GM12891 (cell line): ENCODE data around the gene SMPD3.

Experiments used
- POLR2A ChIP-seq: IDR thresholded peaks from 2 replicates; pipeline ENCODE4 v1.6.1; 2011; ENCODE audit warnings: low read depth, low read length, control low read depth
- POLR2AphosphoS5 ChIP-seq: IDR thresholded peaks from 2 replicates; pipeline ENCODE4 v1.6.1; 2011; ENCODE audit warnings: low read depth, low read length, control low read depth
- POU2F2 ChIP-seq: IDR thresholded peaks from 2 replicates; pipeline ENCODE4 v1.6.1; 2011; ENCODE audit warnings: low read depth, mild to moderate bottlenecking, control low read depth, low read length, moderate library complexity

DNA sequence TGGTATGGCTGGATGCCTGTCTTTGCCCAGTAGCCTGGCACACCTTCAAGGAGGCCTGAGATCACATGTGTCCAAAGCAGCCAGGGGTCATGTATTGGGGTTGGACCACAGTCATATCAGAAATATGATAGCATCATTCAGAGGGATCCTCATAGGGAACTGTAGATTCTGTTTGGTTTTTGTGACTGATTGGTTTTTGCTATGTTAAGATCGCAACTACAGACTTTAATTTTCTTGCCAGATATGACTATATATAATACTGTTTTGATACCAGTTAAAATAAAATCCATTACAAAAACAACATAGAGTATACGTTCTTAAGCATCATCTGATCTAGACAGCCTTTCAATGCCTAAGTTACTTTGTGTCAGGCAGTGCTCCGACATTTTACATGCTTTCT lies 11.8 kb upstream of the SMPD3 start:
- TF ChIP-seq POLR2AphosphoS5 (no peak), POLR2A (no peak), POU2F2 (no peak)
